ENCODE data around the gene PNPLA2. TPM values are rescaled to one million over a fixed set of nuclear protein-coding genes. Genes with fewer than 3 reads are reported as not detected.

The PNPLA2 gene, protein sequence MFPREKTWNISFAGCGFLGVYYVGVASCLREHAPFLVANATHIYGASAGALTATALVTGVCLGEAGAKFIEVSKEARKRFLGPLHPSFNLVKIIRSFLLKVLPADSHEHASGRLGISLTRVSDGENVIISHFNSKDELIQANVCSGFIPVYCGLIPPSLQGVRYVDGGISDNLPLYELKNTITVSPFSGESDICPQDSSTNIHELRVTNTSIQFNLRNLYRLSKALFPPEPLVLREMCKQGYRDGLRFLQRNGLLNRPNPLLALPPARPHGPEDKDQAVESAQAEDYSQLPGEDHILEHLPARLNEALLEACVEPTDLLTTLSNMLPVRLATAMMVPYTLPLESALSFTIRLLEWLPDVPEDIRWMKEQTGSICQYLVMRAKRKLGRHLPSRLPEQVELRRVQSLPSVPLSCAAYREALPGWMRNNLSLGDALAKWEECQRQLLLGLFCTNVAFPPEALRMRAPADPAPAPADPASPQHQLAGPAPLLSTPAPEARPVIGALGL
- 8.2 and 10.3 TPM in 2 replicates for total RNA-seq (2014; rRNA removed; shearing (Covaris generic))

DNA sequence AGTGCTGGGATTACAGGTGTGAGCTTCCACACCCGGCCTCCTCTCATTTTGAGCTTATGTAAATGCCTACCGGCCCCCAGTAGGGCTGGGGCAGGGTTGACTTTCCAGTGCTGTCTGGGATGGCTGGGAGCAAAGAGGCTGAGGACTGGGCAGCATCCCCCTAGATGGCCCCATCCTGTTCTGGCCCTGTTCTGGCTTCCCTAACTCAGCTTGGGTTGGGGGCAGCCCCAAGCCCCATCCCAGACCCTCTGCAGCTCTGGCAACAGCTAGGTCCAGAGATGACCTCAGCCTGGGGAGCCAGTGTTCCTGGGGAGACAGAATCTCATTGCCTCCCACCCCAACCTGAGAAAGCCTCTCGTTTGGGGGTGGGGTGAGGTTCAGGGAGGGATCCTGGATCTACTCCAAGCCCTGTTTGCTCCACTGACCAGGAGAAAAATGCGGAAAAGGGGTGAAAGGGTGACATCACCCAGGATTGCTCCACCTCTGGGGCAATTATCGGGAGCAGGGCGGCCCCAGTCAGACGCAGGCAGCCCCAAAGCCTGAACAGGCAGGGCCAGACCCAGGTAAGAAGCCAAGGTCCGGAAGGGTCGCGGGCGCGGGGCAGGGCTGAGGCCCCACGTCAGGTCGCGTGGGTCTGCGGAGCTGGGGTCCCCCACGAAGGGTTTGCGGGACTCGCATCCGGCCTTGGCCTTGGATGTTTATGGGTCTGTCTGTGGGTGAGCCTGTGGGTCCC lies at the start of gene PNPLA2:
TSS of gene PNPLA2 (plus strand) at position 519 of the 733 bp plus-strand sequence. CDS start 805 bp downstream, outside the sequence.
- DNase-seq (ENCODE audit: low spot score): no peak
- in situ Hi-C loops (cut with HindIII; ENCODE audit: low sequenced_read_pairs): no loop called here

DNA sequence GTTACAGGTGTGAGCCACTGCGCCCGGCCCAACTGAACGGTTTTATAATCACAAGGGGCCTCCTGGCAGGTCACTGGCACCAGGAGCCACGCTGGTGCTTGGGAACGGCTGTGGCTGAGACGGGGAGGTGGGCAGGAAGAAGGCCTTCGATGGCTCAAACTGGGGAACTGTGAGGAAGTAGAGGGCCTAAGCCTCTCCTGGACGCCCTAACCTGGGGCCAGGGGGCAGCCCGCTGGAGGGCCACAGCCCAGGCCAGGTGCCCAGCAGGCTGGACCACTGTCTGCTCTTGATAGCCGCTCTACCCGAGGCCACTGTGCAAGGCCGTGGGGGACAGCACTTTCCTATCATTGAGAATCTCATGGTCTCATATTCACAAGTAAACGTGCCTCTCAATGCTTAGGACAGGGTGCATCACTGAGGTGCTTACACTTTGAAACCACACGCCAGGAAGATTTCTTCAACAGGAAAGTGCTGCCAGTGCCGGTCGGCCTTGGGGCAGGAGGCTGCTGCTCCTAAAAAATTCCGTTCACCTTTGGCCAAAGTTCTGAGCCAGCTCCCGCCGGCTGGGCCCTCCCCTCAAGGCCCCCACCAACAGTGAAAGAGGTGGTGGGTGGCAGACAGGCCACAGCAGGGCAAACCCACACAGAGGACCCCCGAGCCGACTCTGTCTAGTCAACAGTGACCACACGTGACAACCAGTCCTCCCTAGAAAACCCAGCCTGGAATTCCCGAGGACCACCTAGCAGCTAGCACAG lies 48.6 kb upstream of the PNPLA2 start:
- in situ Hi-C loops (cut with HindIII; ENCODE audit: low sequenced_read_pairs): loop anchor here (25.0 kb wide), 1 partner anchor 108 kb away; no protein-coding TSS in a partner anchor
- DNase-seq (ENCODE audit: low spot score): no peak

DNA sequence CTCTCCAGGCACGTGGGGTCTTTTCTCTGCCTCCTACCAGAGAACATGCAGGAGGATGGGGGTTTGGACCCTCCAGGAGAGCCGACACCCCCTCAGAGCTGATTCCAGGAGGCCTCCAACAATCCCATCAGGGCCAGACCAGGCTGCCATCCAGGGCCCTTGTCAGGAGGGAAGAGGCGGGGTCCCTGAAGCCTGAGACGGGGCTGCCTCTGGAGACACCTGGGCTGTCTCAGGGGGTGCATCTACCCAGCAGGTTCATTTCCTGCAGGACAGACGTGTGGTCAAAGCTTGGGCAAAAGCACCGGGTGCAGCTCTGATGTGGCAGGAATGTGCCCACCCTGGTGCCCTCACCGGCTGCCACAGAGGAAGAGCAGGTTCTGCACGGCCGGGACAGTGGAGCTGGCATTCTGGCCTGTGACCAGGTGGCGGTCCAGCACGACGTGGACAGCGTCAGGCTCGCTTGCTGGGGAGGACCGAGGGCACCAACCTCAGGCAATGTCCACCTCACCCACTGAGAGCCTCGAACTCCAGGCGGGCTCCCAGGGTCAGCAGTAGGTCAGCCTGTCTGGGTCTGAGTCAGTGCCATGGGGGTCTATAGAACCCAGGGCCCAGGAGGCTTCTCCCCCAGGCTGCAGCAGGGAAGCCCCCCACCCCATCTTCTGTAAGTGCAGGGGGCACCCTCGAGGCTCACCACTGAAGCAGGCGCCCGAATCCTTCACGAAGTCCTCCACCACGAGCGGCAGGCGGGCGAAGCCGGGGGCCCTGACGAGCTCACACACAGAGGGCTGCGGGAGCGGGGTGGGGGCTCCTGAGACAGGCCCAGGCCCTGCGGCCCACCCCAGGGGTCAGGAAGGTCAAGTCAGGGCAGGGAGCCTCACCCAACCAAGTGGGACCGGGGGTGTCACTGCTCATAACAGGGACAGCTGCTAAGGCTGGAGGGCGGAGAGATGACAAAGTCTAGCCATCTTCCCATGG lies 47.8 kb upstream of the PNPLA2 start:
- in situ Hi-C loops (cut with HindIII; ENCODE audit: low sequenced_read_pairs): loop anchor here (25.0 kb wide), 1 partner anchor 109 kb away; no protein-coding TSS in a partner anchor
- DNase-seq (ENCODE audit: low spot score): no peak

DNA sequence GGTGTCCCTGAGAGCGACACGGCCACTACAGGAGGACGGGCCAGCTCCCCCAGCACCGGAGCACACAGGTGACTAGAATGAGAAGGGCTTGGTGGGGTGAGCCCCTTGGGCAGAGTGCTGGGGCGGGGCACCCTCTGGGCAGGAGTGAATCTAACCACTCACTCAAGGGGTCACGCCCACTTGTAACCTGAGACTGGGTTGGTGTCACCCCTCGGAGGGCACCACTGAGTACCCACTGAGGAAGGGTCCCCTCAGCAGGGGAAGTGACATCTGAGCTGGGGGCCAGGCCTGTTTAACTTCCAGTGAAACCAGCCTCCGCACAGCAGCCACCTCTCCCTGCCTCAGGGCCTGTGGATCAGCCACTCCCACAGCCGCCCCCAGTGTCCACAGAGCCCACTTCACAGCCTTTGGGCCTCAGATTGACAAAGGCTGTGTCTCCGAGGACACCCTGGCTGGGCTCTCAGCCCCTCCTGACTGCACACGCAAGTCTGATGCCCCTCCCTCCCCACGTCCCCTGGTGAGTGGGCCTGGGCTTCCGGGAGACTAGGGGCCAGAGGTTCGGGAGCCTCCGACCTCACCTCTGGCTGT lies 47.0 kb upstream of the PNPLA2 start:
- DNase-seq (ENCODE audit: low spot score): no peak
- in situ Hi-C loops (cut with HindIII; ENCODE audit: low sequenced_read_pairs): loop anchor here (25.0 kb wide), 1 partner anchor 109 kb away; no protein-coding TSS in a partner anchor

DNA sequence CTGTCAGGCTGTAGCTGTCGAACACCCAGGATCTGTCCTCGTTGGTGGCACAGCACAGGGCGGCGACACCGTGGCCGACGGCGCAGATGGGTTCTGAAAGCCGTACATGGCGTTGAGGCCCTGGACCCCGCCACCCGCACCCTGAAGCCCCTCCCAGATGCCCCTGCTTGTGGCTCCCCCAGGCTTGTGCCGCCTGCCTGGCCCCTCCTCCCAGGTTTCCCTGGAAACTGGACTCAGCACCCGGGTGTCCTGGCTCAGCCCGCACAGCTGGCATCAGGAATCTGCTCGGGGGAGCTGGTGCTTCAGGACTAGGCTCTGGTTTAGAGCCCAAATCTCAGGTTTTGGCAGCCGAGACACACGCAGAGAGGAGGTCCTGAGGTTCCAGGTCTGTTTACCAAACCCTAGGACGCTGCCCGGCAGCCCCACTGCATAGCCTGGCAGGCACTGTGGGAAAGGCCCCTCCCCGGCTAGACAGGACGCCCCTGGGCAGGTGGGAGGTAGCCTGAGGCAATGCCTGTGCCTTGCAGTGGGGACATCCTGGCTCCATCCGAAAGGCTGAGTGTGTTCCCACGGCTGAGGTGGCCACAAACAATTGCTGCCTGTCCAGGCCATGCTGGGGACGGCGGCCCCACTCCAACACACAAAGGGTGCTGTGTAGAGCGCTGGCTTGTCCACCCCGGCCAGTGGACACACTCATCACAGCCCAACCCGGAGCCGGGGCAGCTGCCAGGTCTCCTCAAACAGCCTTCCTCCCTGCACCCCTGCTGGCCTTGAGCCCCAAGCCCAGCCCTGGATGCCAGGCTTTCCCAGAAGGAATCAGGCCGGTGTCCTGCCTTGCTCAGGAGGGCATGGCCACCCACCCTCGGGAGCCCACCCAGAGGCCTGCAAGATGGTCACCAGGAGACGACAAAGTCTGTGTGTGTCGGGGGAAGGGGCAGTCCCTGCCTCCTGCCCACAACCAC lies 46.0 kb upstream of the PNPLA2 start:
- DNase-seq (ENCODE audit: low spot score): peak; percentile 47
- in situ Hi-C loops (cut with HindIII; ENCODE audit: low sequenced_read_pairs): loop anchor here (25.0 kb wide), 1 partner anchor 110 kb away; no protein-coding TSS in a partner anchor

DNA sequence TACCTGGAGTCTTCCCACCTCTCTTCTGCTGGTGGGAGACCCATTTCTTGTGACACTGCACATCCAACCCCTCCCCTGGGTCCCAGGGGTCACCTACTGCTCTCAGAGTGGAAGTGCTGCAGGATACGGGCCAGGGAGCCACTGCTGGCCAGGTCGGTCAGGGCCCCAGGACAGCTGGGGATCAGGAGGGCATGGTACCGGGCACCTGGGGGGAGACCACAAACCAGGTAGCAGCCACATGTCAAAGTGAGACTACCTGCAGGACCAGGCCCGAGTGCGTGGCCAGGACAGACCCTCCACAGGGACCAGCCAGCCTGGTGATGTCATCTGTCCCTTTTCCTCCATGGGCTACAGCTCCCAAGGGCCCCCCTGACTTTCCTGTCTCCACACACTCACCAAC lies 45.3 kb upstream of the PNPLA2 start:
- no peak for DNase-seq (ENCODE audit: low spot score)
- in situ Hi-C loops (cut with HindIII; ENCODE audit: low sequenced_read_pairs): loop anchor here (25.0 kb wide), 1 partner anchor 111 kb away; no protein-coding TSS in a partner anchor

DNA sequence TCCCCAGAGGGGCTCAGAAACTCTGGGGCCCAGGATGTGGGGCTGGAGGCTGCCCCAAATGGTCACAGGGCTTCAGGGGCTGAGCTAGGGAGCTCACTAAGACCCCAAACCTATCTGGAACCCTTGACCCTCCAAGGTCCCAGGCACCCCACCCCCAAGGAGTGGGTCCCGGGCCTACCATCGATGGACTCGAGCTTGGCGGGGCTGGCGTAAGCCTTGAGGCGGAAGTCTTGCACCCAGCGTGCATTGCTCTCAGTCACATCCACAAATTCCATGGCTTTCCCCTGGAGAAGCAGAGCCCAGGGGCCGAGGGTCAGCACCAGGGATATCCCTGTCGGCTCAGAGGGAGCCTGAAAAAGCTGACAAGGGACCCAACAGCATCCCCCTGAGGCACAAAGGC lies 44.9 kb upstream of the PNPLA2 start:
- no peak for DNase-seq (ENCODE audit: low spot score)
- in situ Hi-C loops (cut with HindIII; ENCODE audit: low sequenced_read_pairs): loop anchor here (25.0 kb wide), 1 partner anchor 112 kb away; no protein-coding TSS in a partner anchor

DNA sequence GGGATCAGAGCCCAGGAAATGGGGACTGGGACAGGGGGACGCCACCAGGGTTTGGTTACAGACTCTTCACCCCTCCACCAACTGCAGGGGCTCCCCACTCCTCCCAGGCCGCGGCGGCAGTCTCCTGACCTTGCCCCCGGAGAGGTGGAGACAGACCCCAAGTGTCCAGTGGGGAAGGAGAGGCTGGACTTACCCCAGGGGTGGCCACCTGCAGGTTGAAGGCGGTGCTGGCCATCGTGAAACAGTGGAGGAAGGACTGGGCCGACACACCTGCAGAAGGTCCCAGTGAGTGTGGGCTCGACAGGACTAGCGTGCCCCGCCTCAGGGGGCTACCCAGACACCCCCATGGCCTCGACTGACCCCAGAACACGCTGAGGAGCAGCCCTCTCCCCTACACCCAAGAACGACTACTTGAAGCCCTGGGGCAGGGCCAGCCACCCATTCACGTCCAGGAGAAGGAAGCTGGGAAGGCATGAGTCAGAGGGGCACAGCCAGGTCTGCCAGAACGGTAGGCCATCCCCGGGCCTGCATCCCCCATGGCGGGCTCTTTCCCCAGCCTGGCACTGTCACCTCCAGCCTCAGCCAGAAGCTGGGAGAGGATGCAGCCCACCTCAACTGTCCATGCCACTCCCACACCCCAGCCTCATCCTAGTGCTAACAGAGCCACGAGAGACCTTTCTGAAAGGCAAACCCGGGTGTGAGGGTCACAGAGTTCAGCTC lies 43.7 kb upstream of the PNPLA2 start:
- DNase-seq (ENCODE audit: low spot score): no peak
- in situ Hi-C loops (cut with HindIII; ENCODE audit: low sequenced_read_pairs): loop anchor here (25.0 kb wide), 1 partner anchor 113 kb away; no protein-coding TSS in a partner anchor

DNA sequence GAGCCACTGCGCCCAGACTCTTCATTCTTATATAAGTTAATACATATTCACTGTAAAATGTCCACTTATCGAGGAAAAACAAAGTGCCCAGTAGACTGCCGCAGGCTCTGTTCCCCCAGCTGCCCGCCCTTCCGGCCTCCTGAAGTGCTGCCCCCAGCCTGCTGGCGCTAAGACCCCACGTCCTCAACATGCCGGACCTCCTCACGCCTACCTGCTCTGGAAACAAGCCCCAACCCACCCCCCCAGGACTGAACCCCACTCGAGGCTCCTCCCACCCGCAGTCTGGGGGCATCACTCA lies 42.5 kb upstream of the PNPLA2 start:
- in situ Hi-C loops (cut with HindIII; ENCODE audit: low sequenced_read_pairs): no loop called here
- DNase-seq (ENCODE audit: low spot score): no peak

DNA sequence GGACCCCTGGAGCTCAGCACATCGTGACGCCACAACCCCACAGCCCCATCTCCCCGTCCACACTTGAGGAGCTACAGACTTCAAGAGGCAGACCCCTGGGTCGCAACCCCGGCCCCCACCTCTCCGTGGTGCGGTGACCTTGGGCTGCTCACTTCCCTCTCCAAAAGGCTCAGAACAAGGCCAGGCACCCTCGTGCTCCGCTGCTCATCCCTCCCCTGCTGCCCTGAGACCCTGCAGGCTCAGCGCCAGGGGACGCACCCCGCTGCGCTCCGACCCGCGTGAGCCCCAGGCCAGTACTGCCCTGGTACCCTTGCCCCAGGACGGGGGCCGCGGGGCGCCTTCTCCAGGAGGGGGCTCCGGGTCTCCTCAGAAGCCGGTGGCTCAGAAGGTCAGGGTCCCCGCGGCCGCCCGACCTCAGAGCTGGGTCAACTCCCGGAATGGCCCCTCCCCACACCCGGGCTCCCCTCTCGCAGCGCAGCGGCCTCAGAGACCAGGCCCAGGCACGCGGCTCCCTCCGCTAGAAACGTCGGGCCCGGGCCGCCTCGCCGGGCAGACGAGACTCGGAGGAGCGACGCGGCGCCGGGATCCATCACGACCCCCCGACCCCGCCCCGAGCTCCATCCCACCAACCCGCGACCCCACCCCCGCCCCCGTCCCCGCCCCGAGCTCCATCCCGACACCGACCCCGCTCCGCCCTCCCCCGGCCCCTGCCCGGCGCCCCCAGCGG lies 42.0 kb upstream of the PNPLA2 start:
- no peak for DNase-seq (ENCODE audit: low spot score)
- in situ Hi-C loops (cut with HindIII; ENCODE audit: low sequenced_read_pairs): no loop called here

DNA sequence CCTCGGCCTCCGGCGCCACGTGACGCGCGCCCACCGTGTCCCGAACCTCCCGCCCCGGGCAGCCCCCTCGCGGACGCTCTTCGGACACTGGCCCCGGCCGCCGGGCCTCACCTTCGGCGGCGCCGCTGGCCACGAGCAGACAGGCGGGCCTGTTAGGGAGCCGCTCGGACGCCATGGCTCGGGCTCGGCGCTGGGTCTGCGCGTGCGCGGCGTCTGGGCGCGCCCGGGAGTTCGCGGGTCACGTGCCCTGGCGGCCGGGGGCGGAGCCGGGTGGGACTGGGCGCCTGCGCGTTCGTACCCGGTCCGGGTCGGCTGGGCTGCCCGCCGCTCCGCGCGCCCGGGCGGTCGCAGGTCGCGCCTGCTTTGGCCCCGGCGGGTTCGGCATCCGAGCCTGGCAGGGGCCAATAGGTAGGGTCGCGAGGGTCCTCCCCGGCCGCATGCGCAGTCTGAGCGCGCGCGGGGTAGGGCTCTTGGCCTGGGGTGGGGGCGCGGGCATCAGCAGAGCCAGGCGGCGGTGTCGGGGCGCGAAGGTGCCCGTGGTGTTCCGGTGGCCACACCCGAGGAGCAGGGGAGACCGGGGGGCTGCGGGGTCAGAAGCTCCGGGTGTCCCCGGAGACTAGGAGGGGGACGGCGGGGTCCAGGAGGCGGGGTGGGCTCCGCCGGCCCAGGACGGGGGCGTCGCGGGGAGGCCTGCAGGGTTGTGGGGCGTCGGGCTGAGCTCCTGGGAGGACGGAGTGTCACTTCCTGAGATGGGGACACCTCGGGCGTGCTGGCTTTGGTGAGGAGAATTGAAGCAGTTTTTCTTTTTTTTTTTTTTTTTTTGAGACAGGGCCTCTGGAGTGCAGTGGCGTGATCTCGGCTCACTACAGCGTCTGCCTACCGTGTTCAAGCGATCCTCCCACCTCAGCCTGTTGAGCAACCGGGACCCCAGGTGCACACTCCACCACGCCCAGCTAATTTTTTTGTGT lies 41.1 kb upstream of the PNPLA2 start, which contains the start of gene GATD1:
TSS of gene GATD1 (minus strand) at position 200 of the 968 bp plus-strand sequence. CDS start at position 175, 25 bp downstream.
- DNase-seq (ENCODE audit: low spot score): peak; percentile 79
- in situ Hi-C loops (cut with HindIII; ENCODE audit: low sequenced_read_pairs): no loop called here

DNA sequence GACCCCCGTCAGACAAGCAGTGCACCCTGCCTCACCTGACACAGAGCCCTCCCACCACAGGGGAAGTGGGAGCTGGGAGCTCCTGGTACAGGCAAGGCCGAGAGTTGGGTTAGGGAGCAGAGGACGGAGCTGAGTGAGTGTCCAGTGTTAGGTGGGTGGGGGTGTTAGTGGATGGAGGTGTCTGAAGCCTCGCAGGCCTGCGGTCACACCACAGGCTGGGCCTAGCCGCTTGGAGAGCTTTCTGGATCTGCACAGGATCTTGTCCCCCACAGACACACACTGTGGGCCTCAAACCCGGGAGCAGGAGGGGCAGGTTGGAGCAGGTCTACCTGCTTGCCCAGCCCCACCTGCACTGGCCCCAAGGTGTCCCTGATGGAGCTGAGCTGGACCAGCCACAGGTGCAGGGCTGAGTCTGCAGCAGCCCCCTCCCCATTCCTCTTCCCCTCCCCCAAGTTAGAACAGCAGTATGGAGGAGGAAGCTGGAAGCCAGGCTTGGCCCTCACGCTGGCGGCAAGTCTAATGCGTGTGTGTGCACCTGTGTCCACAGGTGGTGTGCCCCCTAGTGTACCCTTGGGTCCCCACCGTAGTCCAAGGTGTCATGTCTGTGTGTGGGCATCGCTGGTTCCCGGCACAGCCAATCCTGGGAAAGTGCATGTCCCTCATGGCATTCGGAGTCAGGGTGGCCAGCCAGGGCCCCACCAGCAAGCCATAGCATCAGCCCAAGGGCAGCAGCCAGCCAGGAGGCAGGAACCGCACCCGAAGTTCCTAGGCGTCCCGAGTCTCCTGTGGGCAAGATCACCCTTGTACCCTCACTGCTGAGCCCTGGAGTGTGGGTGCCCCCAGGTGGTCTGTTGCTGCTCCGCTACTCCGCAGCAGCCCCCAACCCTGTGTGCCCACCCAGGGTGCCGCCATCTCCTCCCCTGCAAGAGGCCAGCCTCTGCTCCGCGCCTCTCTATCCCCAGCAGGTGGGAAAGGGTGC lies 39.4 kb upstream of the PNPLA2 start:
- in situ Hi-C loops (cut with HindIII; ENCODE audit: low sequenced_read_pairs): no loop called here

DNA sequence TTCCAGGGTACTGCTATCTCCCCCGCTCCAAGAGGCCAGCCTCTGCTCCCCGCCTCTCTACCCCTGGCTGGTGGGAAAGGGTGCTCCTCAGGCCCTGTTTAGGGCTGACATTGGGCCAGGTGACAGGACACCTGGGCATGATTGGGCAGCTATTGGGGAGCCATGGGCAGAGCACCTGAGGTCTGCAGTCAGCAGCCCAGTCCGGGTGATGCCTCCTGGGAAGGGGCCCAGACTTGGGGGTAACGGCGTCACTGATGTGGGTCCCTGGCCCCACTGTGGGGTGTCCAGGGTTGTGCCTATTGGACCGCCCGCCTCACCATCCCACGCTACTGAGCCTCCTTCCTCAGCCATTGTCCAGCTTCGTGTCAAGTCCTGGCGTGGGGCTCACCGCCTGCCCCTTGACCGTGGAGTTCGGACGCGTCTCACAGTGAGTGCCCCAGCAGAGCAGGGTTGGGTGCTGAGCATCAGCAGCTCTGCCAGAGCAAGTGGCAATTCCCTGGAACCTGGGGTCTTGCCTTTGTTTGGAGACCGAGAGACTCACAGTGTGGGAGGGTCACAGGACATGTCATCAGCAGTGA lies 38.7 kb upstream of the PNPLA2 start:
- no peak for DNase-seq (ENCODE audit: low spot score)
- in situ Hi-C loops (cut with HindIII; ENCODE audit: low sequenced_read_pairs): no loop called here

More for the DNA sequence above, 39.4 kb upstream of the PNPLA2 start:
- no peak for DNase-seq (ENCODE audit: low spot score)
